ENCODE data around the gene ISG15.

ISG15 gene

GRCh38 chr1:1042835-1043234 is 29.5 kb downstream of the ISG15 start:
- no peak for TF ChIP-seq CTCF (IDR thresholded peaks at IDR 0.05; ENCODE audit: control insufficient read depth, extremely low read depth, insufficient read depth)
- DNase-seq (ENCODE audit: low read depth) = no peak

GRCh38 chr1:1043411-1043810 is 30.1 kb downstream of the ISG15 start:
- DNase-seq (ENCODE audit: low read depth) = no peak
- no peak for TF ChIP-seq CTCF (IDR thresholded peaks at IDR 0.05; ENCODE audit: control insufficient read depth, extremely low read depth, insufficient read depth)
- no peak overlapping the region for H3K4me3 ChIP-seq (ENCODE audit: low read depth, low read length)

More at GRCh38 chr1:1042835-1043234, 29.5 kb downstream of the ISG15 start:
- H3K4me3 ChIP-seq (ENCODE audit: low read depth, low read length) = no peak overlapping the region

- no peak for DNase-seq (ENCODE audit: low read depth)
- H3K4me3 ChIP-seq (ENCODE audit: low read depth, low read length) = no peak overlapping the region
- TF ChIP-seq CTCF (IDR thresholded peaks at IDR 0.05; ENCODE audit: control insufficient read depth, extremely low read depth, insufficient read depth) = no peak
Observed at GRCh38 chr1:1043921-1044320, 30.6 kb downstream of the ISG15 start.

- TF ChIP-seq CTCF (IDR thresholded peaks at IDR 0.05; ENCODE audit: control insufficient read depth, extremely low read depth, insufficient read depth) = no peak
- DNase-seq (ENCODE audit: low read depth) = no peak
- H3K4me3 ChIP-seq (ENCODE audit: low read depth, low read length) = no peak overlapping the region
Observed at GRCh38 chr1:1044455-1045078, 31.3 kb downstream of the ISG15 start.

- DNase-seq (ENCODE audit: low read depth) = no peak
- H3K4me3 ChIP-seq (ENCODE audit: low read depth, low read length) = no peak overlapping the region
- no peak for TF ChIP-seq CTCF (IDR thresholded peaks at IDR 0.05; ENCODE audit: control insufficient read depth, extremely low read depth, insufficient read depth)
Observed at GRCh38 chr1:1045129-1045528, 31.8 kb downstream of the ISG15 start.

- no peak for DNase-seq (ENCODE audit: low read depth)
- no peak for TF ChIP-seq CTCF (IDR thresholded peaks at IDR 0.05; ENCODE audit: control insufficient read depth, extremely low read depth, insufficient read depth)
- no peak overlapping the region for H3K4me3 ChIP-seq (ENCODE audit: low read depth, low read length)
Observed at GRCh38 chr1:1046243-1046642, 32.9 kb downstream of the ISG15 start.

GRCh38 chr1:1046767-1047166 is 33.5 kb downstream of the ISG15 start:
- no peak for DNase-seq (ENCODE audit: low read depth)
- no peak overlapping the region for H3K4me3 ChIP-seq (ENCODE audit: low read depth, low read length)
- no peak for TF ChIP-seq CTCF (IDR thresholded peaks at IDR 0.05; ENCODE audit: control insufficient read depth, extremely low read depth, insufficient read depth)

Measured in LNCaP clone FGC (cell line).